ENCODE results near the gene MKI67. TPM values are rescaled to one million over a fixed set of nuclear protein-coding genes. Genes with fewer than 3 reads are reported as not detected.
A peak's percentile ranks its signal among the peaks of the same experiment; 100 is the strongest.

Gene MKI67
- total and polyA plus RNA-seq, 10 of the 15 experiments (the other 5 are each of a cell fraction or from before 2014, with no cell fraction given), result 22.3 to 183 (median 82.9) TPM

DNA sequence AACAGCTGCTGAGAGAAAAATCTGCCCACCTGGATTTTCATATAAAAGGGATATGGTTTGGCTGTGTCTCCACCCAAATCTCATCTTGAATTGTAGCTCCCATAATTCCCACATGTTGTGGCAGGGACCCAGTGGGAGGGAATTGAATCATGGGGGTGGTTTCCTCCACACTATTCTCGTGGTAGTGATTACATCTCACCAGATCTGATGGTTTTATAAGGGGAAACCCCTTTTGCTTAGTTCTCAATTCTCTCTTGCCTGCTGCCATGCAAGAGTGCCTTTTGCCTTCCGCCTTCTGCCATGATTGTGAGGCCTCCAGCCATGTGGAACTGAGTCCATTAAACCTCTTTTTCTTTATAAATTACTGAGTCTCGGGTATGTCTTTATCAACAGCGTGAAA is 20.8 kb upstream of the MKI67 start (continued):
- no peak for TF ChIP-seq IRF4 (IDR thresholded peaks at IDR 0.05; ENCODE audit: low read depth, low read length)
- no peak for TF ChIP-seq ESRRA (IDR thresholded peaks at IDR 0.05; ENCODE audit: low read length)
- TF ChIP-seq DPF2 (IDR thresholded peaks at IDR 0.05), result no peak
- no peak for TF ChIP-seq CREB1 (IDR thresholded peaks at IDR 0.05; ENCODE audit: low read depth)
- no peak for TF ChIP-seq ZSCAN29 (IDR thresholded peaks at IDR 0.05)
- TF ChIP-seq EP300 (IDR thresholded peaks at IDR 0.05; ENCODE audit: borderline replicate concordance in 1 of 2, control insufficient read depth in 1 of 2, low read depth in 2 of 2, low read length in 2 of 2), result no peak
- no peak for TF ChIP-seq CHD2 (IDR thresholded peaks at IDR 0.05; ENCODE audit: borderline replicate concordance, low read depth, low read length)
- no peak for TF ChIP-seq POLR2AphosphoS2 (IDR thresholded peaks at IDR 0.05; ENCODE audit: low read depth, low read length)
- TF ChIP-seq, protein P1, sequence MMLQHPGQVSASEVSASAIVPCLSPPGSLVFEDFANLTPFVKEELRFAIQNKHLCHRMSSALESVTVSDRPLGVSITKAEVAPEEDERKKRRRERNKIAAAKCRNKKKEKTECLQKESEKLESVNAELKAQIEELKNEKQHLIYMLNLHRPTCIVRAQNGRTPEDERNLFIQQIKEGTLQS (IDR thresholded peaks at IDR 0.05; ENCODE audit: borderline replicate concordance, extremely low read depth, low read depth, low read length), result no peak
- no peak for TF ChIP-seq SUPT20H (IDR thresholded peaks at IDR 0.05; ENCODE audit: borderline replicate concordance, control insufficient read depth, low read depth, low read length)
- 0 out of 2 replicates have a peak, but pooled peaks have one; percentile 43 for TF ChIP-seq NFIC (IDR thresholded peaks at IDR 0.05; ENCODE audit: low read depth, low read length)
- TF ChIP-seq MYB (IDR thresholded peaks at IDR 0.05; ENCODE audit: borderline replicate concordance, low read depth, low read length), result no peak
- no peak for TF ChIP-seq NR2F1 (conservative IDR thresholded peaks at IDR 0.05)
- TF ChIP-seq HDAC2 (IDR thresholded peaks at IDR 0.05), result no peak
- TF ChIP-seq, protein P2, sequence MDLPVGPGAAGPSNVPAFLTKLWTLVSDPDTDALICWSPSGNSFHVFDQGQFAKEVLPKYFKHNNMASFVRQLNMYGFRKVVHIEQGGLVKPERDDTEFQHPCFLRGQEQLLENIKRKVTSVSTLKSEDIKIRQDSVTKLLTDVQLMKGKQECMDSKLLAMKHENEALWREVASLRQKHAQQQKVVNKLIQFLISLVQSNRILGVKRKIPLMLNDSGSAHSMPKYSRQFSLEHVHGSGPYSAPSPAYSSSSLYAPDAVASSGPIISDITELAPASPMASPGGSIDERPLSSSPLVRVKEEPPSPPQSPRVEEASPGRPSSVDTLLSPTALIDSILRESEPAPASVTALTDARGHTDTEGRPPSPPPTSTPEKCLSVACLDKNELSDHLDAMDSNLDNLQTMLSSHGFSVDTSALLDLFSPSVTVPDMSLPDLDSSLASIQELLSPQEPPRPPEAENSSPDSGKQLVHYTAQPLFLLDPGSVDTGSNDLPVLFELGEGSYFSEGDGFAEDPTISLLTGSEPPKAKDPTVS (IDR thresholded peaks at IDR 0.05; ENCODE audit: low read depth, low read length), result no peak
- no peak for TF ChIP-seq EED (IDR thresholded peaks at IDR 0.05; ENCODE audit: low read depth)
- TF ChIP-seq NR2C1 (IDR thresholded peaks at IDR 0.05), result no peak
- TF ChIP-seq, protein P3, sequence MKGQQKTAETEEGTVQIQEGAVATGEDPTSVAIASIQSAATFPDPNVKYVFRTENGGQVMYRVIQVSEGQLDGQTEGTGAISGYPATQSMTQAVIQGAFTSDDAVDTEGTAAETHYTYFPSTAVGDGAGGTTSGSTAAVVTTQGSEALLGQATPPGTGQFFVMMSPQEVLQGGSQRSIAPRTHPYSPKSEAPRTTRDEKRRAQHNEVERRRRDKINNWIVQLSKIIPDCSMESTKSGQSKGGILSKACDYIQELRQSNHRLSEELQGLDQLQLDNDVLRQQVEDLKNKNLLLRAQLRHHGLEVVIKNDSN (IDR thresholded peaks at IDR 0.05; ENCODE audit: borderline replicate concordance, extremely low read length, insufficient read depth, low read depth, low read length), result no peak
- no peak for TF ChIP-seq RFX5 (IDR thresholded peaks at IDR 0.05; ENCODE audit: low read depth, low read length)
- TF ChIP-seq, protein P4, sequence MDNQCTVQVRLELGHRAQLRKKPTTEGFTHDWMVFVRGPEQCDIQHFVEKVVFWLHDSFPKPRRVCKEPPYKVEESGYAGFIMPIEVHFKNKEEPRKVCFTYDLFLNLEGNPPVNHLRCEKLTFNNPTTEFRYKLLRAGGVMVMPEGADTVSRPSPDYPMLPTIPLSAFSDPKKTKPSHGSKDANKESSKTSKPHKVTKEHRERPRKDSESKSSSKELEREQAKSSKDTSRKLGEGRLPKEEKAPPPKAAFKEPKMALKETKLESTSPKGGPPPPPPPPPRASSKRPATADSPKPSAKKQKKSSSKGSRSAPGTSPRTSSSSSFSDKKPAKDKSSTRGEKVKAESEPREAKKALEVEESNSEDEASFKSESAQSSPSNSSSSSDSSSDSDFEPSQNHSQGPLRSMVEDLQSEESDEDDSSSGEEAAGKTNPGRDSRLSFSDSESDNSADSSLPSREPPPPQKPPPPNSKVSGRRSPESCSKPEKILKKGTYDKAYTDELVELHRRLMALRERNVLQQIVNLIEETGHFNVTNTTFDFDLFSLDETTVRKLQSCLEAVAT (IDR thresholded peaks at IDR 0.05), result no peak
- TF ChIP-seq ETV6 (conservative IDR thresholded peaks at IDR 0.05 in 1 of 2, IDR thresholded peaks at IDR 0.05 in 1 of 2; ENCODE audit: borderline replicate concordance in 1 of 2, low read depth in 1 of 2), result no peak
- no peak for TF ChIP-seq MXI1 (IDR thresholded peaks at IDR 0.05; ENCODE audit: low read depth, low read length)
- TF ChIP-seq POLR2AphosphoS5 (IDR thresholded peaks at IDR 0.05; ENCODE audit: low read length), result no peak
- TF ChIP-seq BHLHE40 (IDR thresholded peaks at IDR 0.05; ENCODE audit: borderline replicate concordance in 1 of 2, low read depth in 2 of 2, low read length in 1 of 2), result peak in 1 of 2 experiments; percentile 28; a peak in 1 of 4 replicates
- no peak for TF ChIP-seq TARDBP (IDR thresholded peaks at IDR 0.05; ENCODE audit: borderline replicate concordance)
- TF ChIP-seq, protein P5, sequence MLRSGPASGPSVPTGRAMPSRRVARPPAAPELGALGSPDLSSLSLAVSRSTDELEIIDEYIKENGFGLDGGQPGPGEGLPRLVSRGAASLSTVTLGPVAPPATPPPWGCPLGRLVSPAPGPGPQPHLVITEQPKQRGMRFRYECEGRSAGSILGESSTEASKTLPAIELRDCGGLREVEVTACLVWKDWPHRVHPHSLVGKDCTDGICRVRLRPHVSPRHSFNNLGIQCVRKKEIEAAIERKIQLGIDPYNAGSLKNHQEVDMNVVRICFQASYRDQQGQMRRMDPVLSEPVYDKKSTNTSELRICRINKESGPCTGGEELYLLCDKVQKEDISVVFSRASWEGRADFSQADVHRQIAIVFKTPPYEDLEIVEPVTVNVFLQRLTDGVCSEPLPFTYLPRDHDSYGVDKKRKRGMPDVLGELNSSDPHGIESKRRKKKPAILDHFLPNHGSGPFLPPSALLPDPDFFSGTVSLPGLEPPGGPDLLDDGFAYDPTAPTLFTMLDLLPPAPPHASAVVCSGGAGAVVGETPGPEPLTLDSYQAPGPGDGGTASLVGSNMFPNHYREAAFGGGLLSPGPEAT (IDR thresholded peaks at IDR 0.05; ENCODE audit: low read depth), result peak; percentile 62; the same call in 1 of the 2 replicates
- TF ChIP-seq NRF1 (conservative IDR thresholded peaks at IDR 0.05; ENCODE audit: low read depth, low read length), result no peak
